NCI-H1694 (cell line): ENCODE results near the gene BCAR3.
"Not testable (repeated sequence)": the region's sequence is repeated elsewhere in the genome, so short reads cannot be mapped to it uniquely, and the experiment has no call there.

Experiments
- DNase-seq: peaks from one replicate; lab custom pipeline; 2025; lab: John Stamatoyannopoulos, UW

BCAR3 gene

DNA sequence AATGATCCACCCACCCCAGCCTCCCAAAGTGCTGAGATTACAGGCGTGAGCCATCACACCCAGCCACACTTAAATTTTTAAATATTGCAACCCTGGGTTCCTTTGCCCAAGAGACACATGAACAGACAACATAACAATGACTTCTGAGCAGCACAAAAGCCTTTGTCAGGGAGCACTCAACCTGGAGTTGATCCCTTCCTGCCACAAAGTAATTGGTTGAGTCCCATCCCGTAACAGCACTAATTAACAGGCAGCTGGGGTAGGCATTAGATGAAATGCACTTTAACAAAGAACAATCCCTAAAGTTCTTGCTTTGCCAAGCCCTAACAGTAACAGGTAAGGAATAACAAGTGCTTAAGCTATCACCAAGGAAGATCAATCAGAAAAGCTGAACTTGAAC, 5.9 kb upstream of the BCAR3 start:
- no peak for DNase-seq

GRCh38 chr1:93686504-93687250, 5.0 kb upstream of the BCAR3 start:
- no peak for DNase-seq

GRCh38 chr1:93685918-93686317, 4.3 kb upstream of the BCAR3 start:
- no peak for DNase-seq

- no peak for DNase-seq
Observed at GRCh38 chr1:93683234-93683633, 1.6 kb upstream of the BCAR3 start.

DNA sequence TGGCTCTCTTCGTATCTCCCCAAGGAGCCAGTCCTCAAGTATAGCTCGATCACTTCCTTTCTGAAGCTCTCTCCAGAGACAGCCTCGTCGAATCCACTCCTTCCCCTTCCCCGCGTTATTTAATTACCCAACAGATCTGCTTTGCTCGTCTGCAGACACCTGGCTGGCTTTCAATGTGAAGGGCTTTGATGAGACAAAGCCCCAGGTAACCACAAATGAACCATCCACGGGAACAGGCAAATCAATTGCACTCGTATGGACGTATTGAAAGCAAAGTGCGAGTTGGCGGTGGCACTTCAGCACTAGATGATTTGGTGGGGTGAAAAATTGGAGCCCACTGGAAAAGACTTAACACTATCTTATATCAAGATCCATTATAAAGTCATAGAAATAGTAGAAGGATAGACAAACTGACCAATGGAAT, 364 bp upstream of the BCAR3 start:
- no peak for DNase-seq

DNA sequence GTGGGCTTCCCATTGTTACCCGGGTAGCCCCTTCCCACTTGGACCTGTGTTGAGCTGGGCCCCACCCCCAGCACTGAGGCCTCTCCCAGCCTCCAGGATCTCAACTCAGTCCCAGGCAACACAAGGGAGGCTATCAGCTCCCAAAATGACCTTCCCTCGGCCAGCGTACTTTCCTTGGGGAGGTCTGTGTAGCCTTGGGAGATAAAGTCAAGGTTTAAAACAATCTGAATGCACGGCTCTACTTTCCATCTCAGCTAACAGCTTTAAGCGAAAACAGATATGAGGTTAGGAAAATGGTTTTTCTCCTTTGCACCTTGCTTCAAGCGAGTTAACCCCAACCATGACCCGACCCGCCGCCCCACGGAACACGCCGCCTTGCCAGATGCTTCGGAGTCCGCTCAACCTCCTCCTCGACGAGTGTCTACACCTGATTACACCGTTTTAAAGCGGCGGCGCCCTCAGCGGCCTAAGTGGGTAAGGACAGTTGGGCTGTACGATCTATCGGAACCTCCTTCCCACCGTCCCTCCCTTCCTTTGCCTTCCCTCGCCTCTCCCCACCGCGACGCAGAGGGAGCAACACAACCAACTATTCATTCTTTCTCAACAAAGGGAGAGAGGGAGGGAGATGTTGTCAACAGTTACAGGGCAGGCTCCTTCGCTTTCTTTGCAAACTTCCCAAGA, 1.1 kb downstream of the BCAR3 start:
- peak; percentile 49 for DNase-seq

- DNase-seq = no peak
Observed at GRCh38 chr1:93680076-93680419, 1.6 kb downstream of the BCAR3 start.

DNA sequence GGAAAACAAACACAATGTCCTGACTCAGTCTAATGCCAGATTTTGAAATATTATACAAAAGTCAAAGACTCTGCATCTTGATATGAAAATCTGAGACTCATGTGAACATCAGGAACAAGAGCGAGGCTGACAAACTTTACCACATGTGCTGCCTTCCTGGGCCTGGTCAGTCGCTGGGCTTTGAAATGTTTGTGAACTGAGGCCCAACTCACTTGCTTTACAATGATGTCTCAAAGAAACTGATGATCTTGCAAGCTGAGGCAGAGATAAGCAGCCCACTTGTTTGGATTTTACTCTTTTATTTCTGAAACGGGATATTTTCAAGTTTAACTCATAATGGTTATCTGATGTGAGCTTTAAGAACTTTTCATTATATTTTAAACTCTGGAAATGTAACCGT, 2.1 kb downstream of the BCAR3 start:
- DNase-seq = no peak

GRCh38 chr1:93678946-93679480, 2.6 kb downstream of the BCAR3 start:
- no peak for DNase-seq

DNA sequence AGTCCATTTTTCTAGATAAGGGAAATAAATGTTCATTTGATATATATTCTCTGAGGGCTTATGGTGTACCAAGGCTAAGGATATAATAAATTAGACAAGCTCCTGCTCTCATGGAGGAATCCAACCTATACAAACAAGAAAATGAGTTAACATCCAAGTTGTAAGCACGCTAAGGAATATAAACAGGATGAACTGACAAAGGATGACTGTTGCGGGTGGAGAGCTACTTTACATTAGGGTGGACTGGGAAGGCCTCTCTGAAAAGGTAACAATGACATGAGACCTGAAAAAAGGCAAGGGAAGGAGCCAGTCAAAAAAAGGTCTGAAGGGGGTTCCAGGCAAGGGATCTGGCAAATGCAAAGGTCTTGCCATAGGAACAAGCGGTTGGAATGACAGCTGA, 3.1 kb downstream of the BCAR3 start:
- no peak for DNase-seq

- DNase-seq = no peak
Observed at GRCh38 chr1:93677729-93678128, 3.9 kb downstream of the BCAR3 start.

DNA sequence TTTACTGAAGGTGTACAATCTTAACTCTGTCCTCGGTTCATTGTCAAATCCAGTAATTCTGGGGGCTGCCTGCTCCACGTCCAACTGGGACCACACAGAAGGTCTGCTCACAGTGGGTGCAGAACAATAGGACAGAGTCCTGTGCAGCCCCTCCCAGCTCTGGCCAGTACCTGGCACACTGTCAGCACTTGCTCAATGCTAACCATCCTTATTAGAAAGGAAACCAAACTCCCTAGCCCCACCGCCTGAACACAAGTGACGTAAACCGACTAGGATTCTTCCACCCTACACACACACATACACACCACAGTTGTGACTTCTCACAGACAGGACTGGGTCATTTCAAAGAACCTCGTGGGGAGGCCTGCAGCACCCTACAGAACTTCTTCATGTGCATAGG, 5.2 kb downstream of the BCAR3 start:
- DNase-seq = no peak

DNA sequence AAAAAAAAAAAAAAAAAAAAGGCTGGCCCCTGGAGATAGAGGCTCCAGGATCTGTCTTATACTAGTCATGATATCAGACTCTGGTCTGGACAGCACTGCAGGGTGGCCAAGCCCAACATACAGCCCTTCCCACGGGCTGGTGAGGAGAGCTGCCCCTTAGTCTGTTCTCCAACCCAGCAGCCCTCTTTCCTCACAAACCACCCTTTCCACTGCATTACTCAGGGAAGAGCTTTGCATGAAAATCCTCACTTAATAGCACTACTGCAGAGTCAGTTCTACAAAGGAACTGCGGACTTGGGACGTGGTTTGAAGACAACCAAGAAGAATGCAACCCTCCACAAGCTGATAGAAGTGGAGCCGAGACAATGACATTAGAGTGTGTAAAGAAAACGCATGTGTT, 5.7 kb downstream of the BCAR3 start:
- DNase-seq = no peak

DNA sequence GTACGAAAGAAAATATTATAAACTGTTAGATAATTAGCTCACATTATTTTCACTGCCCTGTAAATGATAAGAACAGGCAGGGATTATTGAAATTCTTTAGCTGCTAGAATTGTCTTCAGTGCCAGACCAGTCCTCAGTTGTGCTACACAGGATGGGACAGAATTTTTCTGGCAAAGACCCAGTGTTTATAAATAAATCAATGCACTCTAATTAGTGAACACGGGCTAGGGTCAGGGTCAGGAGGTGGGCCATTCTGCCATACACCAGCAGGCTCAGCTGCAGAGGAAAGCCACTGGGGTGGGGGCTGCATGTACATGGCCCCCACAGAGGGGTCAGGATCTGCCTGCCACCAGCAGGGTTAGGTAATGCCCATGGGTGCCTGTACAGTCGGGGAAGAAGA, 6.4 kb downstream of the BCAR3 start:
- no peak for DNase-seq

- not testable (repeated sequence) for DNase-seq
Observed at GRCh38 chr1:93674071-93674470, 7.6 kb downstream of the BCAR3 start.

- DNase-seq = no peak
Observed at GRCh38 chr1:93673163-93673829, 8.3 kb downstream of the BCAR3 start.

- DNase-seq = no peak
Observed at GRCh38 chr1:93672477-93673162, 9.0 kb downstream of the BCAR3 start.

DNA sequence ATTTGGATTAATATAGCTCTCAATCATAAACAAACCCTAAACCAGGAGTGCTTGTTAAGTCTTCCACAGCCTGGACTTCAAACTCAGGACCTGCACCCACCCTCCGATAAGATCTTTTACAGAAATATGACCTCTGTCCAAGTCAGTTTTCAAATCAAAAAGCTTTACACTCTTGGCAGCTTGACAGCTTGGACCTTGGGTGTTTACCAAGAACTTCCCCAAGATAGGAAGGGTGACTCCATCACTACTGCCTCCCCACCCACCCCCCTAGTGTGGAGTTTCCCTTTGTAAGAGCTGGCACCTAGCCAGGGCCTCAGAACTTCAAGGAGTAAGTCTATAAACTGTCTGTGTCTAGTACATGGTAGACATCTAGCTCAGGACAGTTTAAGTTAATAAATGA, 9.6 kb downstream of the BCAR3 start:
- DNase-seq = no peak

DNA sequence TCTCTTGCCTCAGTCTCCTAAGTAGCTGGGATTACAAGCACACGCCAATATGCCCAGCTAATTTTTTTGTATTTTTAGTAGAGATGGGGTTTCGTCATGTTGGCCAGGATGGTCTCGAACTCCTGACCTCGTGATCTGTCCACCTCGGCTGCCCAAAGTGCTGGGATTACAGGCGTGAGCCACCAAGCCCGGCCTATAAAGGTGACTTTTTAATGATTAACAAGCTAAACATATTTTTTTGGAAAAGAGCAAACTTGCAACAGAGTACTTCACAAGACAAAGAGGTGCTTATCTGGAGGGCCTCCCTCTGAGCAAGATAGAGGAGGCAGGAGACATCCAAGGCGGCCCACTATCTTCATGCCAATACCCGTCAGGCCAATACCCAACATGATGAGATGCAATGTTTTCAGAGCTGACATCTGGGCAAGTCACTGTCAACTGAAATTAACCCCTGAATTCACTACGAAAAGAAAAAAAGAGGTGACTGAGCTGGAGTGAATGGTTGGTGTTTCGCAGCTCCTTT, 10.5 kb downstream of the BCAR3 start:
- DNase-seq = no peak

- no peak for DNase-seq
Observed at GRCh38 chr1:93670141-93670540, 11.5 kb downstream of the BCAR3 start.

- DNase-seq = no peak
Observed at GRCh38 chr1:93669369-93669768, 12.3 kb downstream of the BCAR3 start.

GRCh38 chr1:93668951-93669350, 12.7 kb downstream of the BCAR3 start:
- no peak for DNase-seq
